Fibroblast of upper back skin (primary cell): ENCODE results near the gene TEX50.
"Not testable (repeated sequence)": the region's sequence is repeated elsewhere in the genome, so short reads cannot be mapped to it uniquely, and the experiment has no call there.

ENCODE experiments used
- DNase-seq: peaks from one replicate; pipeline ENCODE4 v3.0.0-alpha.2; 2013

Gene TEX50

GRCh38 chr1:173663159-173663558, 28.0 kb downstream of the TEX50 start:
- DNase-seq = no peak

DNA sequence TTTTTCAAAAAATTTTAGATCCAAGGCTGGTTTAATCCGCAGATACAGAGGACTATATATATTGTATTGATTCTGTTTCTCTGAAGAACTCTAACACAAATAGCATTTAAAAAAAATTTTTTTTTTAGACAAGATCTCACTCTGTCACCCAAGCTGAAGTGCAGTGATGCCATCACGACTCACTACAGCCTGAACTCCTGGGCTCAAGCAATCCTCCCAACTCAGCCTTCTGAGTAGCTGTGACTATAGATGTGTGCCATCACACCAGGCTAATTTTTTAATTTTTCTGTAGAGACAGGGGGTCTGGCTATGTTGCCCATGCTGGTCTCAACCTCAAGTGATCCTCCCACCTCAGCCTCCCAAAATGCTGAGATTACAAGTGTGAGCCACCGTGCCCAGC, 31.5 kb downstream of the TEX50 start:
- no peak for DNase-seq

- peak; percentile 47 for DNase-seq
Observed at GRCh38 chr1:173669491-173669941, 34.4 kb downstream of the TEX50 start, which contains the start of gene ANKRD45. TSS of gene ANKRD45 (minus strand) at chr1:173669851. CDS start at chr1:173659418, 10,433 bp downstream.

- not testable (repeated sequence) for DNase-seq
Observed at GRCh38 chr1:173674496-173674895, 39.4 kb downstream of the TEX50 start.

DNA sequence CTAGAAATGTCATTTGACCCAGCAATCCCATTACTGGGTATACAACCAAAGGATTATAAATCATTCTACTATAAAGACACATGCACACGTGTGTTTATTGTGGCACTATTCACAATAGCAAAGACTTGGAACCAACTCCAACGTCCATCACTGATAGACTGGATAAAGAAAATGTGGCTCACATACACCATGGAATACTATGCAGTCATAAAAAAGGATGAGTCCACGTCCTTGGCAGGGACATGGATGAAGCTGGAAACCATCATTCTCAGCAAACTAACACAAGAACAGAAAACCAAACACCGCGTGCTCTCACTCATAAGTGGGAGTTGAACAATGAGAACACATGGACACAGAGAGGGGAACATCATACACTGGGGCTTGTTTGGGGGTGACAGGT, 45.0 kb downstream of the TEX50 start:
- not testable (repeated sequence) for DNase-seq

DNA sequence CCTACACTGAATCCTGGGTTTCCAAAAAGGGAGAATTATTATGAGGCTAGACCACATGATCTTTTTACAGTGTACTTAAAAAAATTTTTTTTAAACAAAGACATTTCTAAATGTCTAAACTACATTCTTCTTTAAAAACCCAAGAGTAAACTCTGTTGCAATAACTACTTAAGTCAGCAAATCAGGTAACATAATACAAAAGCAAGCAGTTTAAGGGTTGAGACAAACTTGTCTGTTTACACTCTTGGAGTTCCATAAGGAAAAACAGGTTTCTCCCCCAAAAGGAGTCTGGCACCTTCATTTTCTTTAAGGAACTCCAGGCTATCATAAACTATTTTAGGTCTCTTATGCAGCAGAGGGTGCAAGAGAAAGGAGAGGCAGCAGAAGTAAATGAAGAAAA, 47.0 kb downstream of the TEX50 start:
- no peak for DNase-seq

- not testable (repeated sequence) for DNase-seq
Observed at GRCh38 chr1:173683838-173684237, 48.7 kb downstream of the TEX50 start.

- DNase-seq = not testable (repeated sequence)
Observed at GRCh38 chr1:173685121-173685520, 50.0 kb downstream of the TEX50 start.
